WI38 (cell line): ENCODE data around the gene PHACTR4.
"Not testable (repeated sequence)": the region's sequence is repeated elsewhere in the genome, so short reads cannot be mapped to it uniquely, and the experiment has no call there.

Experiments used
- H3K4me3 ChIP-seq: 2 replicates; pipeline ENCODE4 v1.5.1; 2011; ENCODE audit warnings: low read depth, mild to moderate bottlenecking, control low read depth, low read length
- CTCF ChIP-seq: IDR thresholded peaks from 2 replicates; pipeline ENCODE4 v1.5.1; 2012; ENCODE audit warnings: low read depth, mild to moderate bottlenecking, control low read depth, low read length

Gene PHACTR4

DNA sequence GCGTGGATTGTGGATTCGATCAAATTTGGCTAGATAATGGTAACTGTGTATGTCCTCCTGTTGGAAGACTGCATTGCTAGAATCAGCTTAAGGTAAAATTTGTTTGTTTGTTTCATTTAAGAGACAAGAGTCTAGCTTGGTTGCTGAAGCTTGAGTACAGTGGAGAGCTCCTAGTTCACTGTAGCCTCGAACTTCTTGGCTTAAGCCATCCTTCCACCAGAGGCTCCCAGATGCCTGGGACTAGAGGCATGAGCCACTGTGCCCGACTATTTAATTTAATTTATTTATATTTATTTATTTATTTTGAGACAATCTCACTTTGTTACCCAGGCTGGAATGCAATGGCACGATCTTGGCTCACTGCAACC, 1.5 kb downstream of the PHACTR4 start:
- peak overlapping the region; percentile 88 for H3K4me3 ChIP-seq
- no peak for TF ChIP-seq CTCF

GRCh38 chr1:28373450-28373849, 3.9 kb downstream of the PHACTR4 start:
- H3K4me3 ChIP-seq, result not testable (repeated sequence)

GRCh38 chr1:28374297-28374696, 4.8 kb downstream of the PHACTR4 start:
- TF ChIP-seq CTCF, result no peak
- no peak overlapping the region for H3K4me3 ChIP-seq

- not testable (repeated sequence) for H3K4me3 ChIP-seq
Measured at GRCh38 chr1:28375598-28375997, 6.1 kb downstream of the PHACTR4 start.

- H3K4me3 ChIP-seq, result not testable (repeated sequence)
Measured at GRCh38 chr1:28376195-28376594, 6.7 kb downstream of the PHACTR4 start.

- no peak for TF ChIP-seq CTCF
- H3K4me3 ChIP-seq, result no peak overlapping the region
Measured at GRCh38 chr1:28378906-28379305, 9.4 kb downstream of the PHACTR4 start.

GRCh38 chr1:28380394-28380793, 10.9 kb downstream of the PHACTR4 start:
- H3K4me3 ChIP-seq, result no peak overlapping the region
- TF ChIP-seq CTCF, result no peak

- H3K4me3 ChIP-seq, result not testable (repeated sequence)
Measured at GRCh38 chr1:28383785-28384184, 14.2 kb downstream of the PHACTR4 start.

DNA sequence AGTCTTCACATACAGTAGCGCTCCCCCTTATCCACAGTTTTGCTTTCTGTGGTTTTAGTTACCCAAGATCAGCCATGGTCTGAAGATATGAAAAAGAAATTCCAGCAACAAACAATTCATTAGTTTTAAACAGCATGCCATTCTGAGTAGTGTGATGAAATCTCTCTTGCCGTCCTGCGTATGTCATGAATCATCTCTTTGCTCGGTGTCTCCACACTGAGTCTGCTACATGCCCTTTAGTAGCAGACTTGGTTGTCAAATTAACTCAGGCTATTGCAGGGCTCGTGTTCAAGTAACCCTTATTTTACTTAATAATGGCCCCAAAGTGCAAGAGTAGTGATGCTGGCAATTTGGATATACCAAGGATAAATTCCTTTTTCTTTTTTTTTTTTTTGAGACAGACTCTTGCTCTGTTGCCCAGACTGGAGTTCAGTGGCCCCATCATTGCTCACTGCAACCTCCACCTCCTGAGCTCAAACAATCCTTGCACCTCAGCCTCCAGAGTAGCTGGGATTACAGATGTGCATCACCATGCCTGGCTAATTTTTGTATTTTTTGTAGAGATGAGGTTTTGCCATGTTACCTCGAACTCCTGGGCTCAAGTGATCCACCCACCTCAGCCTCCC, 22.6 kb downstream of the PHACTR4 start:
- H3K4me3 ChIP-seq, result no peak overlapping the region; the same call in 1 of the 2 replicates

More for the DNA sequence above, 22.6 kb downstream of the PHACTR4 start:
- no peak for TF ChIP-seq CTCF
